Breast epithelium (tissue), 3 donors: ENCODE results near the gene AGXT2.

ENCODE experiments used
- CTCF ChIP-seq, 3 donors: fragments of 450-650 bp; IDR thresholded peaks; one replicate each; pipeline ENCODE4 v1.5.1; 2016 to 2017; ENCODE audit warnings: antibody characterized with exemption in 3 of 3, mild to moderate bottlenecking in 3 of 3, moderate library complexity in 3 of 3
- POLR2A ChIP-seq: fragments of 450-650 bp; IDR thresholded peaks from one replicate; pipeline ENCODE4 v1.6.1; 2016; ENCODE audit warnings: antibody characterized with exemption, mild to moderate bottlenecking, moderate library complexity
- POLR2AphosphoS5 ChIP-seq, 3 donors: sonication (generic); formaldehyde crosslinking; IDR thresholded peaks; one replicate each; pipeline ENCODE4 v1.6.1; 2017; ENCODE audit warnings: antibody characterized with exemption in 3 of 3

GRCh38 chr5:35026941-35027340, 20.8 kb downstream of the AGXT2 start:
- no peak for TF ChIP-seq CTCF (IDR thresholded peaks at IDR 0.05)
- no peak for TF ChIP-seq POLR2A
- TF ChIP-seq POLR2AphosphoS5 (IDR thresholded peaks at IDR 0.05) = no peak
